HG03432 (cell line): ENCODE measurements around the gene DMRT1.
"Not testable (repeated sequence)": the region's sequence is repeated elsewhere in the genome, so short reads cannot be mapped to it uniquely, and the experiment has no call there.

Source experiments
- ATAC-seq: cut with Tn5 transposase; IDR thresholded peaks from one replicate; pipeline ENCODE4 v1.9.1; 2021; ENCODE audit warnings: mild to moderate bottlenecking, moderate library complexity; ENCODE audit not compliant: unreplicated experiment

Gene DMRT1

DNA sequence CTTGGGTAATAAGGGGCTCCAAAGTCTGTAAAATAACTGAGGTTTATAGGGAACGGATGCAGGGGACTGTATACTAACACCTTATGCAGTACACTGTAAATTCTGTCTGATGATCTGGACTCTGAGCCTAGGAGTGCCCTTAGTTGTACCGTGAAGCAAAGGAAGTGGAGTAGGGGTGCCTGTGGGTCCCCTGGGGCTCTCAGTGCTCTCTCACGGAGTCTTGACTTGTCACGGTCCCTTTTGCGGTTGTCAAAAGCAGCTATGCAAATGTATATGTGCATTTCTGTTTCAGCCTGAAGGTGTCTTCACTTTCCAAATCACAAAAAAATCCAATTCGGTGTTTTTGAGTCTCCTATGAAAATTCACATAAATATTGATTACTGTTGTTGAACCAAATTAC is 17.8 kb downstream of the DMRT1 start:
- peak; percentile 100 for ATAC-seq

DNA sequence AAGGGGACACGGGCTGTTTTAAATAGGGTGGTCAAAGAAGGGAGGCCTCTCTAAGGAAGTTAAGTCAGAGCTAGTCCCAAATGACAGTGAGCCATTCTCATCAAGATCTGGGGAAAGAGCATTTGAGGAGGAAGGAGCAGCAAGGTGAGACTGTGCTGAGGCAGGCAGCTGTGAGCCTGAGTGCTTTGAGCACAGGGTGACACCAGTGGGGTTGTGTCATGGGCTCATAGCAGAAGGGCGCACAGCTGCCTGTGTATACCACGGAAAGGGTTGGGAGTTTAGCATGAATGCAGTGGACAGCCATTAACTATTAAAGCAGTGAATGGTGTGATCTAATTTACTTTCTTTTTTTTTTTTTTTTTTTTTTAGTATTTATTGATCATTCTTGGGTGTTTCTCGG is 19.2 kb downstream of the DMRT1 start:
- no peak for ATAC-seq

DNA sequence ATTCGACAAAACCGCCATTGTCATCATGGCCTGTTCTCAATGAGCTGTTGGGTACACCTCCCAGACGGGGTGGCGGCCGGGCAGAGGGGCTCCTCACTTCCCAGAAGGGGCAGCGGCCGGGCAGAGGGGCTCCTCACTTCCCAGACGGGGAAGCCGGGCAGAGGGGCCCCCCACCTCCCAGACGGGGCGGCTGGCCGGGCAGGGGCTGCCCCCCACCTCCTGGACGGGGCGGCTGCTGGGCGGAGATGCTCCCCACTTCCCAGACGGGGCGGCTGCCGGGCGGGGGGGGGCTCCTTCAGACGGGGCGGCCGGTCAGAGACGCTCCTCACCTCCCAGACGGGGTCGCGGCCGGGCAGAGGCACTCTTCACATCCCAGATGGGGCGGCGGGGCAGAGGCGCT is 20.0 kb downstream of the DMRT1 start:
- not testable (repeated sequence) for ATAC-seq

DNA sequence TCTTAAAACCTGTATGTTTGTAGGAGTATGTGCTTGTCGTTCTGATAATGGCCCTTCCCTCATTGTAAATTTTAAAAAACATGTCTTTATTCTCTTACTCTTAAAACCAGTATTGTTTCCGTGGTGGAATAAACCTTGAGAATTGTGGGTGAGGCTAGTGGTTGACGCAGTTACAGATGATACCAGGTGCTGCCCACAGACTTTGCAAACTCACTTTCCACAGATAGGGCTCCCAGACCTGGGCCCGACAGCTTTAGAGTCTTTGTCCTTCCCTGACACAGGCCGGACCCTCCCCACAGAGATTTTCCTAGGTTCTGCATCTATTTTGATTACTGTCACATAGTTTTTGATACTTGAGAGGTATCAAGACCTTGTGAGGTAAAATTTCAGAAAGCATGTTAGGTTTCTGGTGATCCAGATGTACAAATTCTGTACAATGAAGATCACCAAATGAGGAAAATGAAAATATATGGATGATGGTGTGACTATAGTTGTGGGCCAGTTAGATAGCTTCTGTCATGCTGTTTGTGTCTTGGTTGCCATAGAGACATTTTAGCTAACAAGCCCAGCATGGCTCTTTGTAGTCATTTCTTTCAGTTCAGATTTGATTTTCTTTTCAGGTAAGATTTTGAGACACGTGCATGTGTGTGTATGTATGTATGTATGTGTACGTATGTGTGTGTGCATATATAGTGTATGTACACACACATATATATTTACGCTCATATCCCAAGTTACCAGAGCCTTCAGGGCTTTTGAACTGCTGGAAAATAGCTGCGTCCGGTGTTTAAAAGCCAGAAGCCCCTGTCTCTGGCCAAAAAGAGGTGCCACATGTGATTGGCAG is 33.8 kb downstream of the DMRT1 start:
- ATAC-seq = no peak

DNA sequence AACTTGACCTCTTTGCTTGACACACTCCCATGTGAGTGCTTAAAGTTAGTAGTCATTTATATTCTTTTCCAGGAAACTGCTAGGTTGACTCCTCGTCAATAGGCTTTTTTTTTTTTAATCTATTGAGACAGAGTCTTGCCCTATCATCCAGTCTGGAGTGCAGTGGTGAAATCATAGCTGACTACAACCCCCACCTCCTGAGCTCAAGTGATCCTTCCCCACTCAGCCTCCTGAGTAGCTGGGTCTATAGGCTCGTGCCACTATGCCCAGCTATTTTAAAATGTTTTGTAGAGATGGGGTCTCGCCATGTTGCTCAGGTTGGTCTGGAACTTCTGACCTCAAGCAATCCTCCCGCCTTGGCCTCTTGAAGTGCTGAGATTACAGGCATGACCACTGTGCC is 34.9 kb downstream of the DMRT1 start:
- no peak for ATAC-seq

DNA sequence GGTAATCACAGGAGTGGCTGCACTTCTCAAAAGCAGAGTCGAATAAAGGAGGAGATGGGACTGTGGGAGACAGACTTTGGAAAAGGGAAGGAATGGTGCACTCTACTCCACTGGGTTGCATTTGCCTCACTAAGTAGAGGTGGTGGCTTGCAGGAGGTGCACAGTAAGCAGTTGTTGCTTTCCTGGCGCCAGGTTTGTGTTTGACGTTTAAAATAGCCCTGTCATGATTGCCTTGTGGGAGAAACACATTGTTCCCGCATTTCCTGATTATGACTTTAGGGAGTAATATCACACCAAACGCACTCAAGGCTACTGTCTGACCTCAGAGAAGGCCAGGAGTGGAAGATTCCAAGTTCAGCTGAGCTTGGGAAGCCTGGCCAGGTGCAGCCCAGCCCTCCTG is 36.7 kb downstream of the DMRT1 start:
- ATAC-seq = no peak

DNA sequence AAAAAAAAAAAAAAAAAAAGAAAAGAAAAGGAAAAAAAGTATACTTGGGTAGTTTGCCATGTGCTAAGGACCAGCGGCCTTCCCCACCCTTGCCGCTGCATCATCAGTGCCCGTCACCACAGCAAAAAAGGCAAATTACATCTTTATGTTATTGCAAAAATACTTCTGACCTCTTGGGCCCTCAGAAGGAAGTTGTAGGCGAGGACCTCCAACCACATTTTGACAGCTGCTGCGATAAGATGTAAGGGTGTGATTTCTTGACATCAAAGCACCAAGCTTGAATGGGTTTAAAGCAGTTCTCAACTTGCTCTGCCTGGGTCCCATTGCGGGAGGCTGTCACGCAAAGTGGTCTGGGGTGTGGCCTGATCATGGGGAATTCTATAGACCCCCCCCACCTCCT is 39.2 kb downstream of the DMRT1 start:
- ATAC-seq = peak; percentile 64

DNA sequence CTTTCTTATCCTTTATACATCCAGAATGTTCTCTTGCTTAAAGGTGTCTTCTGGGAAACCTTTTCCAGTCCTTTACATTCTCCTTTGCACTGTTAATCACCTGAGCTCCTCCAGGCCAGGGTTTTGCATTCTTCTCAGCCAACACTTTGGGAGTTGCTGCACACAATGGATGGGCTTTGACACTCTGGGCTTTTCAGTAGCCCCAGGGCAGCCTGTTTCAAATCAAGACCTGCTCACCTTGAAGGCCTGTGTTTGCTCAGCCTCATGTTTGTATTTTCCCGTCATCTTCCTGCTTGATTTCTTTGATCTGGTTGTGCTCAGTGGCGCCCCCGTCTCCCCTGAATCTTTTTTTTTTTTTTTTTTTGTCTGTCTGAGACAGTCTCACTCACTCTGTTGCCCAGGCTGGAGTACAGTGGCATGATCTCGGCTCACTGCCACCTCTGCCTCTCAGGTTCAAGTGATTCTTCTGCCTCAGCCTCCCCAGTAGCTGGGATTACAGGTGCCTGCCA is 41.0 kb downstream of the DMRT1 start:
- ATAC-seq = no peak

DNA sequence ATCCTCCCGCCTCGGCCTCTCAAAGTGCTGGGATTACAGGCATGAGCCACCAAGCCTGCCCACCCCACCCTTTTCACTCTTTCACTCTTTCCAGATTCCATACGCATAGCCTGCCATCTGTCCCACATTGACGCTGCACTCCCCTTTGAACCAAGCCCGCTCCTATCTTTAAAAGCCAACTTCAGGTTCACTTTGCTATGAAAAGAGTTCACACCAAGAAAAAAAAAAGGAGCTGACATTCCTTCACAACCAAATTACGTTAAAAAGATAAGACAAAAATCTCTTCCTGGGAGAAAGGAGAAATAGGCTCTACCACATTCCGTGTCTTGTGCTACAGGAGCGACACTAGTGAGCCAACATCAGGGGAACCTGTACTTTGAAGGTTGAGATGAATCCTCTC is 41.5 kb downstream of the DMRT1 start:
- ATAC-seq = no peak

DNA sequence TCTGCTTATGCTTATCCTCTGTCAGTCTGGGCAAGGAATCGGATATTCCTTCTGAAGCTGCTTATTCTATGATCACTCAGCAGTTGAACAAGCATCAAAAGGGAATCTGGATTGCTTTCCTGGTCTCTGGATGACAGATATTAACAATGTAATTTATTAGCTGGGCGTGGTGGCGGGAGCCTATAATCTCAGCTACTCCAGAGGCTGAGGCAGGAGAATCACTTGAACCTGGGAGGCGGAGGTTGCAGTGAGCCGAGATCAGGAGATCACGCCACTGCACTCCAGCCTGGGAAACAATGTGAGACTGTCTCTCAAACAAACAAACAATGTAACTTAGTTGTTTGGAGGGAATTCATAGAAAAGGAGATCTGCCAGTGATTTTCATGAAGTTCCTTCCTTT is 45.4 kb downstream of the DMRT1 start:
- no peak for ATAC-seq

DNA sequence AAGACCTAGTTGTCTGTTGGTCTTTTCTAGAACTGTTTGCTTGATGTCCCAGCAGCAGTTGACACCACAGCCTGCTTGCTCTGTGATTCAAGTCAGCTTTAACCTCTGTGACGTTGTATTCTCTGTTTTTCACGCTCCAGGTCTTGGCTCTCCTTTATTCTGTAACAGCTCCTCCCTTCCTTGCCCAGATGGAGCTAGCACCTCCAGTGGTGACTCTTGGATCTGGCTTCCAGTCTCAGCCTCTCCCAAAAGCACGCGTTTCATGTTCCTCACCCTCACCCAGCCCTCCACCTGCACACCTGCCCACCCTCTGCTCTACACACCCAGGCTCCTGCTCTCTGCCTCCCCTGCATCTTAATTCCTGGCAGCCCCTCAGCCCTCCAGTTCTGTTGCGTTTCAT is 50.6 kb downstream of the DMRT1 start:
- ATAC-seq = no peak

DNA sequence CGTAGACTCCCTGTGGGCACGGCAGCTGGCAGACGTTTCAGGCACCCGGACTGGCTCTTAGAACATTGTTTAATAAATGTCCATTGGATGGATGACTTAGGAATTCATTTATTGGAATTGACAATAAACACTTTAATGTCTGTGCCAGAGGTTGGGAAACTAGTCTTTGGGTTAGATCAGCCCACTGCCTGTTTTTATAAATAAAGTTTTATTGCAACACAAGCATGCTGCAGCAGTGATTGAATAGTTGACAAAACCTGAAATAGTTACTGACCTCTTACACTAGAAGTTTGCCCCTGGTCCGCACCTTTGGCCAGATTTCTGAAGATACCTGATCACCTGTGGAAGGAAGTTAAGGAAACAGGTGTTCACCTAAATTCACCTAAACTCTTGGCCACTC is 51.6 kb downstream of the DMRT1 start:
- no peak for ATAC-seq

DNA sequence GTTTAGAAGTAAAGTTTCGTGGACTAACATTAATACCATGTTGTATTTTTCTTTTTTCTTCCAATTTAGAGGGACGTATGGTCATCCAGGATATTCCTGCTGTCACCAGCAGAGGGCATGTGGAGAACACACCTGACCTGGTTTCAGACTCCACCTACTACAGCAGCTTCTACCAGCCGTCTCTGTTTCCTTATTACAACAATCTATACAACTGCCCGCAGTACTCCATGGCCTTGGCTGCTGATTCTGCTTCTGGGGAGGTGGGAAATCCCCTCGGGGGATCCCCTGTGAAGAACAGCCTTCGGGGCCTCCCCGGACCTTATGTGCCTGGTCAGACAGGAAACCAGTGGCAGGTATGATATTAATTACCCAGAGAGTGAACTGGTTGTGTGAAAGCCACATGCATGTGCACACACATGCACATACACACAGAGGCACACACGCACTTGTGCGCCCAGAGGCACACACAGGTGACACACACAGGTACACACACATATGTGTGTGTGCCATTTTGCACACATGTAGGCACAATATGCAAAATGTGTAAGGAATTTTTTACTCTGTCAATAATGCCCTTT is 52.4 kb downstream of the DMRT1 start:
- ATAC-seq = peak; percentile 99

DNA sequence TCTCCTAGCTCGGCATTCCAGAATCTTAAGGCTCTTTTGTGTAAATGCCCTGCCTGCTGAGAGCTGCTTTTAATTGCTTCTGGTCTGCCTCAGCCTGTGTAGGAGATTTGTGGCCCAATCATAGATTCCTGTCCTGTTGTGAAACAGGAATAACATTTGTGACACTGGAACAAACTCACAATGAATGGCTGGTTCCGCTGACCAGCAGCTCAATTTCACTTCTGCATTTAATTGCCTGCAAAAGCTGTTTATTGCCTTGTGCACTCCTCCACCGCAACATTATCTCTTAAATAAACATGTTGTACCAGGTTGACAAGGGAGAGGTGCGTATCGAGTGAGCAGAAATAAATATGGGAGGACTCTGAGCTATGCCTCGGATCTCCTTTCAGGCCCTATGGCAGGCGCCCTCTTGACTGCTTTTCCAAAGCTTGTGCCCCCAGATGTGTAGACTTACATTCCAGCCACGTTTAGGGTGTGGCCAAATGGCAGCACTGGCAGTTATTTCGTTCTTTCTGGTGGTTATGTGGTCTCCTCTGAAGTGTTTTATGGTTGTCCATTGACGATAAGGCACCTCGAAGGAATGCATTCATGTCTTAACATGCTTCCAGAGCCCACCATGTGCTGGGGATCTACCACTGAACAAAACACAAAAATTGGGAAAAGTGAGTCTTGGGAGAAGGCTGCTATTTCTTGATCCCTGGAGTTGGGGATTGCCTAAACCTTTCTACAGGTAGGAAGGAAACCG is 58.1 kb downstream of the DMRT1 start:
- ATAC-seq = peak; percentile 64

DNA sequence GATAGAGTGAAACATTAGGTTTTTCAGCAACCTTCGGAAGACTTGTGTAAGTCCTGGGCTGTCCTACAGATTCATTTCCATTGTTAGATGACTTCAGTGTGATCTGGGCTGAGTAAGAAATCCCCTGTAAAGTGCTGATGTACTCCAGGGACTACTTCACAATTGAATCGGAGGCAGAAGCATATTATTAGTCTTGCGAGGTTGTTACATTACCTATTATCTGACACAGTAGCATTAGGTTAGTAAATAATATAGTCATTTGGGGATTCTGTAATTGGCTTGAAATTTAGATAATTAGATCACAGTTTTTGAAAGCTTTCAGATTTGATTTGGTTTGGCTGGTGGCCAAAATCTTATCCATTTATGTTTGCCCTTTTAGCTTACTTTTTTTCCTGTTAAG is 62.4 kb downstream of the DMRT1 start:
- ATAC-seq = no peak

DNA sequence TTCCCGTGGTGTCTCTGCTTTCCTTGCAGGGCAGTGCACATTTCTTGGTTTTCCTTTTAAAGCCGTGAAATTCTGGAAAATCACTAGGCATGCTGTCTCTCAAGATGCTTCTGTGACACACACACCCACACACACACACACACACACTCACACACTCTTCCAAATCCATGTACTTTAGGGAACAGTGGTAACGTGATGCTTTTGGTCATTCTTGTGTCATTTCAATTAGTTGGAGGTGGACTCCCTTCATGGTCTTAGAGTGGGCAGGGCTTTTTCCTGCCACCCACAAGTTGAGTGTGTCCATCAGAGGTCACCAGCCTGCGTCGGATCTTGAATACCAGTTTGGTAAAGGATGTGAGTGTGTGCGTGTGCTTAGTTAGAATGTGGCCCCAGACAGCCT is 64.4 kb downstream of the DMRT1 start:
- ATAC-seq = no peak

DNA sequence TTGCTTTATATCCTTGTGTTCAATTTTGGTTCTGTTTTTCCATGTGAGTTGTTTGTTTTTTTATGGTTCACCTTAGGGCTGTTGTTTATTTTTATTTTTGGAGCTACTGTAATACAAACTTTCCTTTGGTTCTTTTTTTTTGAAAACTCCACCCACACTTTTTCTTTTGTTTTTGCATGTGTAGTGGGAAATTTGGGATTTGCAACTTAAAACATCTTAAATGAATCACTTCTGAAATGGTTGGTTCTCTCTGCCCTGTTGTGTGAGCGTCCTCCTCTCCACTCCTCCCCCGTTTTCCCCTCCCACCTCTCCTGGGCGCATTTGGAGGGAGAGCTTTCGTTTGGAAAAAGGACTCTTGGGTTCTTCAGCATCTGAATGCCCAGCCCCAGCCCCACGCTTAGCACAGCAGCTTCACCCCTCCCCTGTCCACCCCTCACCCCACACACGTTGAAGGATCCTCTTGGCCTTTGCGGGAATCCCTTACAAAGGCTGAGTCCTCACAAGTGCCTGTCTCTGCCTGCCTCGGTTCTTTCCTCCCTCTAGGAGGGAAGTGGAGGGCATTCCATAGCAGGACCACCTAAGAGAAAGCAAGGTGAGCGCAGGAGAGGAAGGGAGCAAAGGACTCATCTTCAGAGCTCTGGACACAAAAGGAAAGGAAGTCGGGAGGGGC is 67.2 kb downstream of the DMRT1 start:
- no peak for ATAC-seq

DNA sequence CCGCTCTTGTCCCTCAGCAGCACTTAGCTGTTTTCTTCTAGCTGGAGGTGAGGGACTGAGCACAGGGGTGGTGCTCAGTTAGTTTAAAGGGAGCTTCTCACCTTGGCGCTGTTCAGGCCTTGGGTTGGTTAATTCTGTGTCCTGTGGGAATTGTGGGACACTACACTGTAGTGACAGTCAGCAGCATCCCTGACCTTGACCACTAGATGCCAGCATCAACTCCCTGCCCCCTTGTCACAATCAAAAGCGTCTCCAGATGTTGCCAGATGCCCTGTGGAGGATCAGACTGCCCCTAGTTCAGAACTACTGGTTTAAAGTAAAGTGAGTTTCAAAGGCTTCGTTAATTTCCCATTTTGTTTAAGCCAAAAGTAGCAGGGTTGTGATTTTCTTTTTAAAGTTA is 69.5 kb downstream of the DMRT1 start:
- ATAC-seq = no peak

DNA sequence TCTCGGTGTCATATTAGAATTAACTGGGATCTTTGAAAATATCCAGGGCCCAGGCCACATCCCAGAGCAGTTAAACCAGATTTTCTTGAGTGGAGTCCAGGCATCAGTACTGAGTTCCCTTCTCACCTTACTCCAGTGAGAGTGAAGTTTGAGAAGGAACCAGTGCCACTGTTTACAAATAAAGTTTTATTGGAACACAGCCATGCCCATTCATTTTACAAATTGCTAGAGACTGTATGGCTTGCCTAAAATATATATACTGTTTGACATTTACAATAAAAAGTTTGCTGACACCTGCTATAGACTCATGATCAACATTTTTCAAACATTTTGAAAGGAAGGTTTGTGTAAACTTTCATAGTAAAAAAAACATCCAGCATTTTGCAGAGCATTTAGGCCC is 71.3 kb downstream of the DMRT1 start:
- ATAC-seq = no peak

DNA sequence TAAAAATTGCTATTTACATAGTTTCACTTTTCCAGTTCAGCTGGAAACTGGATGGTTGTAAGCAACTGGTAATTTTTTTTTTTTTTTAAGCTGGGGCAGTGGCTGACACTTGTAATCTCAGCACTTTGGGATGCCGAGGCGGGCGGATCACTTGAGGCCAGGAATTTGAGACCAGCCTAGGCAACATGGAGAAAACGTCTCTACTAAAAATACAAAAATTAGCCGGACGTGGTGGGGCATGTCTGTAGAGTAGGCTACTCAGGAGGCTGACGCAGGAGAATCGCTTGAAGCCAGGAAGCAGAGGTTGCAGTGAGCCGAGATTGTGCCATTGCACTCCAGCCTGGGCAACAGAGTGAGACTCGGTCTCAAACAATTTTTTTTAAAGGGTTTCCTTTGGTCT is 72.0 kb downstream of the DMRT1 start:
- not testable (repeated sequence) for ATAC-seq

DNA sequence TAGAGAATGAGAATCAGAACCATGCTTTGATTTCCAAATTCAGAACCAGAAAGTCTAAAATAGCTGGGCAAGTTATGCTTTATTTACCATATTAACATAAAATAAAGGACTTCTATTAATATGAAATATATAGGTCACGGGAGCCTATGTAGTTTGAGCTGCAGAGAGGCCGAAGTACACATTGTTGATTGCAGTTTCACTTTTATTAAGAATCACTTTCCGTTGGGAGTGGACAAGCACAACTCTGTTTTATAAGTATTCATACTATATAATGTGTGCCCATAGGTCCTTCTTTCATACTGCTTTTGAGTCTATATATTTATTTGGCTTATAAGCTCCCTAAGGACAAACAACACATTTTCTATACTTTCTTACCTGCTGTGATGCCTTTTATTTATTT is 76.2 kb downstream of the DMRT1 start:
- no peak for ATAC-seq
